ENCODE results near the gene NSD1. TPM values are rescaled to one million over a fixed set of nuclear protein-coding genes. Genes with fewer than 3 reads are reported as not detected.
"Not testable (repeated sequence)": the region's sequence is repeated elsewhere in the genome, so short reads cannot be mapped to it uniquely, and the experiment has no call there.

NSD1 gene
- total and polyA plus RNA-seq, 7 donors: 3.0 to 41.5 (median 34.6) TPM

- H3K36me3 ChIP-seq: peaks cover 0 to 34% (median 14%) of the 10 kb centered on the region in 4 donors
- H3K9me3 ChIP-seq: no peaks in the 10 kb centered on the region
- H3K4me1 ChIP-seq: peaks cover 0 to 64% (median 47%) of the 10 kb centered on the region in 4 donors
- H3K4me3 ChIP-seq: peak within 1 kb of the TSS; percentile 78 to 88 (median 84)
- intact Hi-C loops (cut with DNase I): no loop called here
- DNase-seq: peak; percentile 94
- peak within 1 kb of the TSS; percentile 84 to 90 (median 86) for H3K27ac ChIP-seq
- no peaks in the 10 kb centered on the region for H3K27me3 ChIP-seq
- 0 to 1% methylated on average over 100 of the region's 100 CpGs for WGBS, 2 donors
- peak; percentile 11 to 58 for TF ChIP-seq POLR2A (IDR thresholded peaks at IDR 0.05)
- peak; percentile 77 to 91 (median 85) for TF ChIP-seq POLR2AphosphoS5 (IDR thresholded peaks at IDR 0.05)
- TF ChIP-seq CTCF (IDR thresholded peaks at IDR 0.05): peak in 2 of 4 experiments; percentile 17 to 24
- TF ChIP-seq EP300 (IDR thresholded peaks at IDR 0.05): no peak
Observed at GRCh38 chr5:177303121-177303924, 169.8 kb downstream of the NSD1 start, which contains the start of the genes PRELID1 and RAB24. PRELID1 (plus strand) TSS chr5:177303799; CDS start chr5:177303986, 187 bp downstream. RAB24 (minus strand) TSS chr5:177303719; CDS start chr5:177303288, 431 bp downstream.

GRCh38 chr5:177303925-177304391, 170.4 kb downstream of the NSD1 start:
- peaks cover 0 to 64% (median 48%) of the 10 kb centered on the region in 4 donors for H3K4me1 ChIP-seq
- H3K4me3 ChIP-seq: peak overlapping the region; percentile 78 to 88 (median 84)
- no peaks in the 10 kb centered on the region for H3K9me3 ChIP-seq
- no peaks in the 10 kb centered on the region for H3K27me3 ChIP-seq
- no peak for TF ChIP-seq POLR2A (IDR thresholded peaks at IDR 0.05)
- TF ChIP-seq POLR2AphosphoS5 (IDR thresholded peaks at IDR 0.05): no peak
- no peak for TF ChIP-seq EP300 (IDR thresholded peaks at IDR 0.05)
- TF ChIP-seq CTCF (IDR thresholded peaks at IDR 0.05): no peak
- DNase-seq: peak; percentile 68
- WGBS, 2 donors: 1 to 2% methylated on average over 25 of the region's 25 CpGs
- H3K36me3 ChIP-seq: peaks cover 0 to 34% (median 14%) of the 10 kb centered on the region in 4 donors
- H3K27ac ChIP-seq: peak overlapping the region; percentile 84 to 90 (median 86)
- intact Hi-C loops (cut with DNase I): loop anchor here (2.0 kb wide), 1 partner anchor 189 kb away; no protein-coding TSS in a partner anchor

- intact Hi-C loops (cut with DNase I): loop anchor here (2.0 kb wide), 1 partner anchor 190 kb away; no protein-coding TSS in a partner anchor
- Histone ChIP-seq H3K9me3 (no peaks in the 10 kb centered on the region), H3K4me3 (peak overlapping the region; percentile 78 to 88 (median 84)), H3K27ac (peak overlapping the region; percentile 84 to 90 (median 86)), H3K4me1 (peaks cover 0 to 59% (median 51%) of the 10 kb centered on the region in 4 donors), H3K36me3 (peaks cover 0 to 34% (median 14%) of the 10 kb centered on the region in 4 donors), H3K27me3 (no peaks in the 10 kb centered on the region)
- DNase-seq: peak; percentile 63
- TF ChIP-seq EP300 (IDR thresholded peaks at IDR 0.05): no peak
- no peak for TF ChIP-seq POLR2A (IDR thresholded peaks at IDR 0.05)
- TF ChIP-seq POLR2AphosphoS5 (IDR thresholded peaks at IDR 0.05): no peak
- TF ChIP-seq CTCF (IDR thresholded peaks at IDR 0.05): no peak
- WGBS, 2 donors: 14 to 33% methylated on average over 19 of the region's 19 CpGs
Observed at GRCh38 chr5:177304392-177305119, 171.0 kb downstream of the NSD1 start.

GRCh38 chr5:177306103-177306640, 172.6 kb downstream of the NSD1 start:
- Histone ChIP-seq H3K4me1 (peaks cover 0 to 54% (median 43%) of the 10 kb centered on the region in 4 donors), H3K36me3 (peaks cover 0 to 33% (median 14%) of the 10 kb centered on the region in 4 donors)
- intact Hi-C loops (cut with DNase I); H3K4me3 ChIP-seq; H3K9me3 ChIP-seq; DNase-seq; H3K27ac ChIP-seq; H3K27me3 ChIP-seq: not testable (repeated sequence)
- 71 to 87% methylated on average over 11 of the region's 11 CpGs for WGBS, 2 donors

Data from sigmoid colon (tissue), 7 donors.